ENCODE data around the gene PSMB7.

Gene PSMB7

GRCh38 chr9:124304285-124304684 lies 111.0 kb downstream of the PSMB7 start:
- DNase-seq (ENCODE audit: extremely low read depth, low read depth): no peak
- no peak for TF ChIP-seq CTCF (IDR thresholded peaks at IDR 0.05; ENCODE audit: low read depth, low read length, missing control alignments)
- H3K4me3 ChIP-seq (replicated peaks; ENCODE audit: low read depth, low read length): no peak overlapping the region

DNA sequence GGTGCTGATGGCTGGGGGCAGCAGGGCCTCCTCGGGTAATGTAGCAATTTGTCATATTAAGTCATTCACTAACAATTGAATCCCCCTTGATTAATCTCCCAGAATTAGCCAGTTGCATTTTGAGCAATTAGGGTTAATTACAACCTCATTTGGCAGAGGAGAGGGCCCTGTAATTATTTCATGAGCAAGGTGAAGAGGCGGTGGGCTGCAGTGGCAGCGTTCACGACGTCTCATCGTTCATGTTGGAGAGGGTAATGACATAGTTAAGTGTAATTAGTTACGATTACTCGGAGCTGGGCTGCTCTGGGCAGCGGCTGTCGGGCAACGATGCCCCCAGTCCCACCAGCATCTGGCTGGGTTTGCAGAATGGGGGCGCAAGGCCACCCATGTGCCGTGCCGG lies 111.5 kb downstream of the PSMB7 start:
- no peak for DNase-seq (ENCODE audit: extremely low read depth, low read depth)
- H3K4me3 ChIP-seq (replicated peaks; ENCODE audit: low read depth, low read length): no peak overlapping the region
- TF ChIP-seq CTCF (IDR thresholded peaks at IDR 0.05; ENCODE audit: low read depth, low read length, missing control alignments): no peak
